HepG2 (cell line): Measurements from ENCODE around the gene SOCS1. TPM values are rescaled to one million over a fixed set of nuclear protein-coding genes. Genes with fewer than 3 reads are reported as not detected.
A peak's percentile ranks its signal among the peaks of the same experiment; 100 is the strongest.

Experiments used
- AKAP8 ChIP-seq: sonication (generic); formaldehyde crosslinking; IDR thresholded peaks from 2 replicates; pipeline ENCODE4 v1.5.1; 2020; ENCODE audit warnings: mild to moderate bottlenecking, missing genetic modification reagents
- EEA1 ChIP-seq: sonication (generic); formaldehyde crosslinking; IDR thresholded peaks from 2 replicates; pipeline ENCODE4 v1.5.1; 2020; ENCODE audit warnings: mild to moderate bottlenecking, missing genetic modification reagents, borderline replicate concordance
- EED ChIP-seq: sonication (generic); formaldehyde crosslinking; IDR thresholded peaks from 2 replicates; pipeline ENCODE4 v1.5.0; 2020; ENCODE audit warnings: mild to moderate bottlenecking, missing genetic modification reagents
- ELF3 ChIP-seq: IDR thresholded peaks from 2 replicates; pipeline ENCODE4 v1.6.1; 2016; ENCODE audit warnings: missing genetic modification reagents, missing compliant biosample characterization
- GABPB1 ChIP-seq: IDR thresholded peaks from 2 replicates; pipeline ENCODE4 v1.6.1; 2016; ENCODE audit warnings: mild to moderate bottlenecking, missing genetic modification reagents, moderate library complexity, missing compliant biosample characterization
- HNRNPK ChIP-seq: fragments of 200-400 bp; formaldehyde crosslinking; IDR thresholded peaks from 2 replicates; pipeline ENCODE4 v1.6.1; 2018; ENCODE audit warnings: low read length, low read depth, moderate library complexity, mild to moderate bottlenecking; ENCODE audit not compliant: poor library complexity, severe bottlenecking
- HNRNPL ChIP-seq: fragments of 200-400 bp; formaldehyde crosslinking; IDR thresholded peaks from 2 replicates; pipeline ENCODE4 v1.6.1; 2017; ENCODE audit warnings: mild to moderate bottlenecking, low read depth, low read length
- HOXA3 ChIP-seq: sonication (generic); formaldehyde crosslinking; IDR thresholded peaks from 2 replicates; pipeline ENCODE4 v1.5.0; 2020; ENCODE audit warnings: missing genetic modification reagents
- MIER3 ChIP-seq: IDR thresholded peaks from 2 replicates; pipeline ENCODE4 v1.6.1; 2016; ENCODE audit warnings: missing compliant biosample characterization, borderline replicate concordance
- MLLT10 ChIP-seq: sonication (generic); formaldehyde crosslinking; IDR thresholded peaks from 2 replicates; pipeline ENCODE4 v1.4.0; 2020; ENCODE audit warnings: missing genetic modification reagents
- PHF8 ChIP-seq: sonication (generic); formaldehyde crosslinking; IDR thresholded peaks from 2 replicates; pipeline ENCODE4 v1.5.0; 2020; ENCODE audit warnings: missing genetic modification reagents
- POLR2AphosphoS5 ChIP-seq: IDR thresholded peaks from 2 replicates; pipeline ENCODE4 v1.6.1; 2012; ENCODE audit warnings: low read depth, low read length
- PPARG ChIP-seq: conservative IDR thresholded peaks from 2 replicates; pipeline ENCODE4 v1.6.1; 2016; ENCODE audit warnings: missing biosample characterization, missing genetic modification reagents
- RAD51 ChIP-seq: fragments of 450-650 bp; IDR thresholded peaks from 2 replicates; pipeline ENCODE4 v1.6.1; 2016; ENCODE audit warnings: borderline replicate concordance
- RFX3 ChIP-seq: IDR thresholded peaks from 2 replicates; pipeline ENCODE4 v1.6.1; 2016; ENCODE audit warnings: missing biosample characterization, missing genetic modification reagents
- RFXAP ChIP-seq: sonication (generic); formaldehyde crosslinking; IDR thresholded peaks from 2 replicates; pipeline ENCODE4 v1.4.0; 2020; ENCODE audit warnings: missing genetic modification reagents, borderline replicate concordance
- SALL1 ChIP-seq: sonication (generic); formaldehyde crosslinking; IDR thresholded peaks from 2 replicates; pipeline ENCODE4 v1.8.0; 2022; ENCODE audit warnings: mild to moderate bottlenecking, missing genetic modification reagents
- SKI ChIP-seq: fragments of 450-650 bp; IDR thresholded peaks from one replicate; pipeline ENCODE4 v1.6.1; 2018; ENCODE audit warnings: mild to moderate bottlenecking; ENCODE audit not compliant: partially characterized antibody
- TCF7L2 ChIP-seq: IDR thresholded peaks from 2 replicates; pipeline ENCODE4 v1.6.1; 2011; ENCODE audit warnings: mild to moderate bottlenecking, low read depth, low read length, moderate library complexity
- ZBTB7B ChIP-seq: sonication (generic); formaldehyde crosslinking; IDR thresholded peaks from 2 replicates; pipeline ENCODE4 v1.4.0; 2020; ENCODE audit warnings: missing genetic modification reagents
- ZNF251 ChIP-seq: sonication (generic); formaldehyde crosslinking; IDR thresholded peaks from 2 replicates; pipeline ENCODE4 v1.9.0; 2021; ENCODE audit warnings: mild to moderate bottlenecking, missing genetic modification reagents
- ZNF264 ChIP-seq: sonication (generic); formaldehyde crosslinking; IDR thresholded peaks from 2 replicates; pipeline ENCODE4 v1.4.0; 2020; ENCODE audit warnings: missing genetic modification reagents
- ZNF432 ChIP-seq: sonication (generic); formaldehyde crosslinking; IDR thresholded peaks from 2 replicates; pipeline ENCODE4 v1.5.0; 2020; ENCODE audit warnings: missing genetic modification reagents, mild to moderate bottlenecking, borderline replicate concordance
- ZNF567 ChIP-seq: sonication (generic); formaldehyde crosslinking; IDR thresholded peaks from 2 replicates; pipeline ENCODE4 v1.8.1; 2023; ENCODE audit warnings: mild to moderate bottlenecking, missing genetic modification reagents, borderline replicate concordance
- ZNF652 ChIP-seq: IDR thresholded peaks from 2 replicates; pipeline ENCODE4 v1.6.1; 2016; ENCODE audit warnings: low read depth, borderline replicate concordance
- polyA plus RNA-seq, 8 experiments: library from polyadenylated mRNA; depleted of rRNA in 3 of 8; stranded (reverse) in 7 of 8; unstranded in 1 of 8; fragments of >200 nt; fragmentation: Illumina TruSeq in 4 of 8; extraction: Trizol in 4 of 8; gene quantifications; 2 replicates each; pipeline versions ENCODE4 v1.2.1 to v1.2.3, GENCODE V29; 2011 to 2016; ENCODE audit warnings: low read depth in 4 of 8, missing spikeins in 1 of 8, mixed read lengths in 1 of 8; ENCODE audit not compliant: insufficient read depth in 1 of 8
- total RNA-seq, 5 experiments: library from RNA; depleted of rRNA; stranded (reverse); fragments of >200 nt; fragmentation: Illumina TruSeq; extraction: Trizol; gene quantifications; 2 replicates each; pipeline ENCODE4 v1.2.3, GENCODE V29; 2016; ENCODE audit warnings: low read depth in 1 of 5
- TF ChIP-seq, protein P1 (sequence below): fragments of 450-650 bp; IDR thresholded peaks from 2 replicates; pipeline ENCODE4 v1.6.1; 2016
- TF ChIP-seq, protein P2 (sequence below): sonication (generic); formaldehyde crosslinking; IDR thresholded peaks from 2 replicates; pipeline ENCODE4 v1.4.0; 2020; ENCODE audit warnings: missing genetic modification reagents, borderline replicate concordance
- TF ChIP-seq, protein P3 (sequence below): sonication (generic); formaldehyde crosslinking; IDR thresholded peaks from 2 replicates; pipeline ENCODE4 v1.5.0; 2020; ENCODE audit warnings: missing genetic modification reagents, mild to moderate bottlenecking, borderline replicate concordance
- TF ChIP-seq, protein P4 (sequence below): sonication (generic); IDR thresholded peaks from 2 replicates; pipeline ENCODE4 v1.6.1; 2016; ENCODE audit warnings: low read depth, borderline replicate concordance

SOCS1 gene
- total and polyA plus RNA-seq, 2 of the 13 experiments (the other 11 are each of a cell fraction or from before 2014, with no cell fraction given) = 5.3 to 6.3 TPM

DNA sequence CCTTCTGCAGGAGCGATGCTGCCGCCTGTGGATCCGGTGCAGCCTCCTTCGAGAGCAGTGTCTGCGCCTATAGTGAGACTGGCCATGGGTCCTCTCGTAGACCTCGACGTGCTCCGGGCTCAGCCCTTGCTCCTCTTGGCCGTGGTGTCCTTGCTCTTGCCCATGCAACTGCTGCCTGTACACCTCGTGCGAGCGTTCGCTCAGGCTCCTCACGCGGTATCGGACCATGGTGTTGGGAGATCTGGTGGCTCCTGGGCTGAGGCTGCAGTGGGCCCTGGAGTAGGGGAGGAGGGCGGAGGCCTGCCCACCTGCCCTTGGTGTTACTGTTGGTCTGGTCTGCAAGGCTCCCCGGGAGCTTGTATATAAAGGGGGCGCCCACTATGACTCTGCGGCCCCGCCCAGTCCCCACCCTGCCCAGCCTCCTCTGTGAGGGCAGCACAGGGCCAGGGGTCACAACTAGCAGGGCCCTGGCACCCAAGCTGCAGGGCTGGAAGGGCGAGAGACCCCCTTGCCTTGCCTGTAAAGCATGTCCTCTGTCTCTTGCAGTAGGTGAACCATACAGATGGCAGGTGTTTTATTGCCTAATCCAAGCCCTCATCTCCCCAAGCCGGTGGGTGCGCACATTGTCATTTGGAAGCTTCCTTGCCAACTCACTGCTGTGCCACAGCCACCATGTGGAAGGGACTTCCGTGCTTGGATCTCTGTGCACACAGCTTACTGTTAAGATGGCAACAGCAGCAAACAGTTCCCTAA is 20.3 kb upstream of the SOCS1 start, which contains the start of gene PRM2 (continued):
- TF ChIP-seq, protein P1, sequence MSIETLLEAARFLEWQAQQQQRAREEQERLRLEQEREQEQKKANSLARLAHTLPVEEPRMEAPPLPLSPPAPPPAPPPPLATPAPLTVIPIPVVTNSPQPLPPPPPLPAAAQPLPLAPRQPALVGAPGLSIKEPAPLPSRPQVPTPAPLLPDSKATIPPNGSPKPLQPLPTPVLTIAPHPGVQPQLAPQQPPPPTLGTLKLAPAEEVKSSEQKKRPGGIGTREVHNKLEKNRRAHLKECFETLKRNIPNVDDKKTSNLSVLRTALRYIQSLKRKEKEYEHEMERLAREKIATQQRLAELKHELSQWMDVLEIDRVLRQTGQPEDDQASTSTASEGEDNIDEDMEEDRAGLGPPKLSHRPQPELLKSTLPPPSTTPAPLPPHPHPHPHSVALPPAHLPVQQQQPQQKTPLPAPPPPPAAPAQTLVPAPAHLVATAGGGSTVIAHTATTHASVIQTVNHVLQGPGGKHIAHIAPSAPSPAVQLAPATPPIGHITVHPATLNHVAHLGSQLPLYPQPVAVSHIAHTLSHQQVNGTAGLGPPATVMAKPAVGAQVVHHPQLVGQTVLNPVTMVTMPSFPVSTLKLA = no peak
- 0 out of 2 replicates have a peak, but pooled peaks have one; percentile 24 for TF ChIP-seq HOXA3 (CRISPR knock-in tag)
- TF ChIP-seq AKAP8 (CRISPR knock-in tag) = no peak
- peak; percentile 20; the same call in 1 of the 2 replicates for TF ChIP-seq GABPB1 (CRISPR knock-in tag)
- TF ChIP-seq RFX3 (CRISPR knock-in tag) = no peak
- no peak for TF ChIP-seq ZNF264
- no peak for TF ChIP-seq ZNF432
- no peak for TF ChIP-seq ZNF251 (CRISPR knock-in tag)
- TF ChIP-seq RFXAP (CRISPR knock-in tag) = no peak
- TF ChIP-seq RAD51 = no peak
- TF ChIP-seq HNRNPL = 0 out of 2 replicates have a peak, but pooled peaks have one; percentile 27
- TF ChIP-seq HNRNPK = no peak
- no peak for TF ChIP-seq SKI
- TF ChIP-seq EED (CRISPR knock-in tag) = 0 out of 2 replicates have a peak, but pooled peaks have one; percentile 60
- TF ChIP-seq EEA1 = 0 out of 2 replicates have a peak, but pooled peaks have one; percentile 36
- TF ChIP-seq MLLT10 (CRISPR knock-in tag) = no peak
- TF ChIP-seq ZNF652 (CRISPR knock-in tag) = no peak
- TF ChIP-seq ZBTB7B (CRISPR knock-in tag) = no peak
- TF ChIP-seq PPARG (CRISPR knock-in tag) = no peak
- 0 out of 2 replicates have a peak, but pooled peaks have one; percentile 3 for TF ChIP-seq SALL1 (CRISPR knock-in tag)
- no peak for TF ChIP-seq MIER3
- no peak for TF ChIP-seq TCF7L2
- no peak for TF ChIP-seq POLR2AphosphoS5
- TF ChIP-seq ELF3 (CRISPR knock-in tag) = no peak
- TF ChIP-seq, protein P2, sequence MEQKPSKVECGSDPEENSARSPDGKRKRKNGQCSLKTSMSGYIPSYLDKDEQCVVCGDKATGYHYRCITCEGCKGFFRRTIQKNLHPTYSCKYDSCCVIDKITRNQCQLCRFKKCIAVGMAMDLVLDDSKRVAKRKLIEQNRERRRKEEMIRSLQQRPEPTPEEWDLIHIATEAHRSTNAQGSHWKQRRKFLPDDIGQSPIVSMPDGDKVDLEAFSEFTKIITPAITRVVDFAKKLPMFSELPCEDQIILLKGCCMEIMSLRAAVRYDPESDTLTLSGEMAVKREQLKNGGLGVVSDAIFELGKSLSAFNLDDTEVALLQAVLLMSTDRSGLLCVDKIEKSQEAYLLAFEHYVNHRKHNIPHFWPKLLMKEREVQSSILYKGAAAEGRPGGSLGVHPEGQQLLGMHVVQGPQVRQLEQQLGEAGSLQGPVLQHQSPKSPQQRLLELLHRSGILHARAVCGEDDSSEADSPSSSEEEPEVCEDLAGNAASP = no peak
- 0 out of 2 replicates have a peak, but pooled peaks have one; percentile 20 for TF ChIP-seq ZNF567
- TF ChIP-seq, protein P3, sequence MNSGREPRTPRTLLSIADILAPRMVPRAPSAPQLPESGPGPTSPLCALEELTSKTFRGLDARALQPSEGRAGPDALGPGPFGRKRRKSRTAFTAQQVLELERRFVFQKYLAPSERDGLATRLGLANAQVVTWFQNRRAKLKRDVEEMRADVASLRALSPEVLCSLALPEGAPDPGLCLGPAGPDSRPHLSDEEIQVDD (CRISPR knock-in tag) = 0 out of 2 replicates have a peak, but pooled peaks have one; percentile 21
- TF ChIP-seq, protein P4, sequence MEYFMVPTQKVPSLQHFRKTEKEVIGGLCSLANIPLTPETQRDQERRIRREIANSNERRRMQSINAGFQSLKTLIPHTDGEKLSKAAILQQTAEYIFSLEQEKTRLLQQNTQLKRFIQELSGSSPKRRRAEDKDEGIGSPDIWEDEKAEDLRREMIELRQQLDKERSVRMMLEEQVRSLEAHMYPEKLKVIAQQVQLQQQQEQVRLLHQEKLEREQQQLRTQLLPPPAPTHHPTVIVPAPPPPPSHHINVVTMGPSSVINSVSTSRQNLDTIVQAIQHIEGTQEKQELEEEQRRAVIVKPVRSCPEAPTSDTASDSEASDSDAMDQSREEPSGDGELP = no peak
- TF ChIP-seq PHF8 = no peak
